ENCODE results near the gene NTMT1. TPM values are rescaled to one million over a fixed set of nuclear protein-coding genes. Genes with fewer than 3 reads are reported as not detected.

Gene NTMT1
- polyA plus RNA-seq, 3 donors = 16.0 to 43.9 (median 28.2) TPM

DNA sequence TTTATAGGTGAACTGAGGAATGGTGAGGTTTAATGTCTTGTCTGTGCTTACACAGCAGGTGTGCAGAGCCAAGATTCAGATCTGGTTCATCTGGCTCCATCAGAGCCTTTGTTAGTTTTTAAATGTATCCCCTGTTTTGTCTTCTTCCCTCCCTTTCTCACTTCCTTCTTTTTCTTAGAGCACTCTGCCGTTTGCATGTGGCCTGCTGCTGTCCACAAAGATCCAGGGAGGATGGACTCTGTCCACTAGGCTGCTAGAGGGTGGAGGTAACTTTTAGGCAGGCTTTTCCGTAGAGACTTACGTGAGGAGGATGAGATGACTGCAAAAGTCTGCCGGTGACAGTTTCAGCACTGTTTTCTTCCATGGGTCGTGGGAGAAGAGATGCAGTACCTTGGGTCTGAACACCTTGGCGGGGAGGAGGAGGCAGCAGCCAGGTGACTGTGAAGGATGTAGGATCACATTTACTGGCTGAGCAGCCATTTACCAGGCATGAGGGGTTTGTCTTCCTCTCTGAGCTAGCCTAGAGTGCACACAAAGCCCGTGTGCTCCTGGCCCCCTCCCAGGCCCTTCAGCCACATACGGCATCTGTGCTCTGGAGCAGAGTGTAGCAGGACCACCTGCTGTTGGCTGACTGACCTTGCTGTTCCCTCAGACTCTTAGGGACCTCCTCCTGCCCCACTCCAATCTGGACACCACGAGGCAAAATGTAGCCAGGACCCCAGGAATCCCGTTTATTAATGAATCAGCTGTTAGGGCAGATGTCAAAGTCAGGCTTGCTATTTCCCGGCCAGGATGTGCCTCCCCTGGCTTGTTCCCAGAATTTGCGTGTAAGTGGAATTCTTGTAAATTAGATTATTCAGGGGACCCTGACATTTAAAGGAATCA is 1.8 kb downstream of the NTMT1 start:
- H3K4me3 Mint-ChIP-seq = peak overlapping the region; percentile 80 to 94
- H3K27me3 Mint-ChIP-seq (ENCODE audit: low read depth in 3 of 3) = peaks cover 0 to 5% (median 0%) of the 10 kb centered on the region in 3 donors
- intact Hi-C loops (cut with micrococcal nuclease) = loop anchor here in 1 of 2 donors (2.0 to 5.0 kb wide), 2 partner anchors 15 to 450 kb away; partner anchors contain the start of genes ASB6 and IER5L
- peaks cover 62% of the 10 kb centered on the region for H3K4me1 Mint-ChIP-seq
- H3K27me3 ChIP-seq (ENCODE audit: control insufficient read depth in 2 of 2, insufficient read depth in 2 of 2, low read length in 2 of 2) = no peaks in the 10 kb centered on the region
- DNase-seq = no peak
- no peak overlapping the region for H2AFZ ChIP-seq (ENCODE audit: insufficient read depth, low read depth, low read length, poor library complexity, severe bottlenecking)
- peak overlapping the region; percentile 46 to 96 (median 87) for H3K27ac Mint-ChIP-seq
- no peak overlapping the region for H3K9ac ChIP-seq (ENCODE audit: insufficient read depth, low read length, poor library complexity, severe bottlenecking)
- H3K4me1 ChIP-seq (ENCODE audit: control insufficient read depth in 1 of 2, insufficient read depth in 2 of 2, low read length in 2 of 2) = peaks cover 47 to 56% of the 10 kb centered on the region in 2 donors
- no peaks in the 10 kb centered on the region for H3K9me3 ChIP-seq (replicated peaks in 1 of 2; ENCODE audit: control insufficient read depth in 1 of 2, insufficient read depth in 1 of 2, low read length in 2 of 2)
- H3K36me3 ChIP-seq (replicated peaks in 1 of 2; ENCODE audit: control insufficient read depth in 1 of 2, insufficient read depth in 2 of 2, low read length in 2 of 2) = peaks cover 5 to 34% of the 10 kb centered on the region in 2 donors
- TF ChIP-seq, protein P1, sequence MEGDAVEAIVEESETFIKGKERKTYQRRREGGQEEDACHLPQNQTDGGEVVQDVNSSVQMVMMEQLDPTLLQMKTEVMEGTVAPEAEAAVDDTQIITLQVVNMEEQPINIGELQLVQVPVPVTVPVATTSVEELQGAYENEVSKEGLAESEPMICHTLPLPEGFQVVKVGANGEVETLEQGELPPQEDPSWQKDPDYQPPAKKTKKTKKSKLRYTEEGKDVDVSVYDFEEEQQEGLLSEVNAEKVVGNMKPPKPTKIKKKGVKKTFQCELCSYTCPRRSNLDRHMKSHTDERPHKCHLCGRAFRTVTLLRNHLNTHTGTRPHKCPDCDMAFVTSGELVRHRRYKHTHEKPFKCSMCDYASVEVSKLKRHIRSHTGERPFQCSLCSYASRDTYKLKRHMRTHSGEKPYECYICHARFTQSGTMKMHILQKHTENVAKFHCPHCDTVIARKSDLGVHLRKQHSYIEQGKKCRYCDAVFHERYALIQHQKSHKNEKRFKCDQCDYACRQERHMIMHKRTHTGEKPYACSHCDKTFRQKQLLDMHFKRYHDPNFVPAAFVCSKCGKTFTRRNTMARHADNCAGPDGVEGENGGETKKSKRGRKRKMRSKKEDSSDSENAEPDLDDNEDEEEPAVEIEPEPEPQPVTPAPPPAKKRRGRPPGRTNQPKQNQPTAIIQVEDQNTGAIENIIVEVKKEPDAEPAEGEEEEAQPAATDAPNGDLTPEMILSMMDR (IDR thresholded peaks at IDR 0.05) = no peak
- peaks cover 69% of the 10 kb centered on the region for H3K79me2 ChIP-seq (ENCODE audit: insufficient read depth, low read length)
- H3K27ac ChIP-seq (ENCODE audit: low read depth in 1 of 2, low read length in 2 of 2) = peak overlapping the region in 1 of 2 donors; percentile 97
- peaks cover 64% of the 10 kb centered on the region for H4K20me1 ChIP-seq (ENCODE audit: insufficient read depth, low read length)
- peak overlapping the region in 1 of 3 experiments; percentile 83 for H3K4me3 ChIP-seq (replicated peaks in 1 of 3; ENCODE audit: low read depth in 2 of 3, low read length in 3 of 3)
- H3K9me3 Mint-ChIP-seq = peaks cover 0 to 2% (median 0%) of the 10 kb centered on the region in 7 donors
- H3K4me2 ChIP-seq (replicated peaks; ENCODE audit: extremely low read depth, low read length, poor library complexity, severe bottlenecking) = peak overlapping the region; percentile 84
- 84% methylated on average over 11 of the region's 12 CpGs for WGBS (ENCODE audit: insufficient coverage)
- peaks cover 28 to 32% of the 10 kb centered on the region in 2 donors for H3K36me3 Mint-ChIP-seq

DNA sequence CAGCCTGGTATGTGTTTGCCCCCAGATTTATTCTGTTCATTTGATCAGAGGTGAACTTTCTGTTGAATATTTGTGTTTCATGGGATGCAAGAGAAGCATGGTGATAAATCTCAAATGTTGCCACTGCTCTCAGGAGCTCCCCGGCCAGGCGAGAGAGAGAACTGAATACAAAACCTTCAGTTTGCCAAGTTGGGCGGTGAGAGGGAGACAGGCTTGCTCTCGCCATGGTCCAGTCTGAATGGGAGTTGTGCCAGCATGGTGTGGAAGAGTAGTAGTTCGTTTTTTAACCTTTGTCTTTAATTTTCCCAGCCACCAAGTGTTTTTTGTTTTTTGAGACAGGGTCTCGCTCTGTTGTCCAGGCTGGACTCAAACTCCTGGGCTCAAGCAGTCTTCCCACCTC is 2.7 kb downstream of the NTMT1 start:
- peaks cover 33 to 41% of the 10 kb centered on the region in 2 donors for H3K36me3 Mint-ChIP-seq
- H3K27ac Mint-ChIP-seq = peak overlapping the region in 5 of 7 donors; percentile 12 to 78 (median 65)
- Histone ChIP-seq H3K9ac (ENCODE audit: insufficient read depth, low read length, poor library complexity, severe bottlenecking) (no peak overlapping the region), H3K4me2 (replicated peaks; ENCODE audit: extremely low read depth, low read length, poor library complexity, severe bottlenecking) (no peak overlapping the region), H3K79me2 (ENCODE audit: insufficient read depth, low read length) (peaks cover 78% of the 10 kb centered on the region), H3K27ac (ENCODE audit: low read depth in 1 of 2, low read length in 2 of 2) (peak overlapping the region in 1 of 2 donors; percentile 42), H3K4me3 (replicated peaks in 1 of 3; ENCODE audit: low read depth in 2 of 3, low read length in 3 of 3) (no peak overlapping the region), H3K9me3 (replicated peaks in 1 of 2; ENCODE audit: control insufficient read depth in 1 of 2, insufficient read depth in 1 of 2, low read length in 2 of 2) (no peaks in the 10 kb centered on the region), H4K20me1 (ENCODE audit: insufficient read depth, low read length) (peaks cover 73% of the 10 kb centered on the region), H3K36me3 (replicated peaks in 1 of 2; ENCODE audit: control insufficient read depth in 1 of 2, insufficient read depth in 2 of 2, low read length in 2 of 2) (peaks cover 14 to 43% of the 10 kb centered on the region in 2 donors), H3K27me3 (ENCODE audit: control insufficient read depth in 2 of 2, insufficient read depth in 2 of 2, low read length in 2 of 2) (no peaks in the 10 kb centered on the region), H3K4me1 (ENCODE audit: control insufficient read depth in 1 of 2, insufficient read depth in 2 of 2, low read length in 2 of 2) (peaks cover 41 to 48% of the 10 kb centered on the region in 2 donors), H2AFZ (ENCODE audit: insufficient read depth, low read depth, low read length, poor library complexity, severe bottlenecking) (no peak overlapping the region)
- peaks cover 0 to 5% (median 0%) of the 10 kb centered on the region in 3 donors for H3K27me3 Mint-ChIP-seq (ENCODE audit: low read depth in 3 of 3)
- TF ChIP-seq, protein P1 (IDR thresholded peaks at IDR 0.05) = no peak
- peaks cover 53% of the 10 kb centered on the region for H3K4me1 Mint-ChIP-seq
- no peak for DNase-seq
- intact Hi-C loops (cut with micrococcal nuclease) = loop anchor here in 1 of 2 donors (5.0 kb wide), 1 partner anchor 451 kb away; the partner anchor contains the start of gene IER5L
- 100% methylated on average over 2 of the region's 6 CpGs for WGBS (ENCODE audit: insufficient coverage)
- H3K4me3 Mint-ChIP-seq = no peak overlapping the region
- H3K9me3 Mint-ChIP-seq = no peaks in the 10 kb centered on the region
